Measurements from ENCODE around the gene KLF6.

The KLF6 gene

DNA sequence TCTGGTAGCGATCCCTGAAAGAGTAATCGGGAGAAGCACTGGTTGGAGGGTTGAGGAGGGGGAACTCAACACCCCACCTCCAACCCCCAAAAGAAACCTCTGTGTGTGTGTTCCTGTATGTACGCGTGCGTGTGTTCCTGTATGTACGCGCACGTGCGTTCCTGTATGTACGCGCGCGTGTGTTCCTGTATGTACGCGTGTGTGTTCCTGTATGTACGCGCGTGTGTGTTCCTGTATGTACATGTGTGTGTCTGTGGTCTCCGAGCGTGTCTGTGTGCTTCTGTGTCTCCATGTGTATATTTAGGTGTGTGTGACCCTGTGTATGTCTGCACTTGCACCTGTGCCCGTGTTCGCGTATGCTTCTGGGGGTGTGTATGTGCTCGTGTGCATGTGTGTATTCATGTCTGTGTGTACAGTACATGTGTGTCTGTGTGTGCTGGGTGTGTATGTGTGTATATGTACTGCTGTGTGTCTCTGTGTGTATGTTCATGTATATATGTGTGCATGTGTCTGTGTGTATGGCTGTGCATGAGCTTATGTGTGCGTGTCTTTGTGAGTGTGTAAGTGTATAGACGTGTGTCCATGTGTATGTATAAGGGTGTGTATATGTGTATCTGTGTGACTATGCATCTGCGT, 42.9 kb upstream of the KLF6 start:
- H3K27ac ChIP-seq (replicated peaks; ENCODE audit: low read length) = no peak overlapping the region
- no peak overlapping the region for H4K8ac ChIP-seq (ENCODE audit: low read depth, low read length)

DNA sequence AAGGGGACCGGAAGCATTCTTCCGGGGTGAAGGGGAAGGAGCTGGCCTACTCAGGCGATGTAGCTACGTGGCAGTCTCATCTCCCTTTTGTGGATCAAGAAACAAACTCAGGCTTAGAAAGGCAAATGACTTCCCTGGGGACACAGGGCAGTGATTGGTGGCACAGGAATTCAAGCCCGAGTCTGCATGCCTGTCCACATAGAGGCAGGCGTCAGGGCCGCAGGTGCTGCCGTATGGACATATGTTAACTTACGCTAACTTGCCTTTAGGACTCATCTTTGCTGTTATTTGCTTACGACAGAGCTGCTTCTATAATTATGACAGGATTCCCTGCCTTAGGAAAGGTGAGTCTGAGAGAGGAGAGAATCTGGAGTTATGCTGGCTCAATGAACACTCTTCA, 42.3 kb upstream of the KLF6 start:
- H4K91ac ChIP-seq (ENCODE audit: low read depth, low read length, poor library complexity) = no peak overlapping the region
- H3K4me3 ChIP-seq (ENCODE audit: low read length in 2 of 2) = no peak overlapping the region
- peak overlapping the region; percentile 1 for H2AFZ ChIP-seq (ENCODE audit: low read length)
- DNase-seq (ENCODE audit: low spot score) = no peak
- H3K14ac ChIP-seq (ENCODE audit: low read length) = no peak overlapping the region
- H3K9me3 ChIP-seq (replicated peaks in 1 of 2; ENCODE audit: control insufficient read depth in 2 of 2, insufficient read depth in 1 of 2, low read depth in 1 of 2, low read length in 2 of 2) = no peaks in the 10 kb centered on the region
- H4K8ac ChIP-seq (ENCODE audit: low read depth, low read length) = no peak overlapping the region
- no peak overlapping the region for H2BK12ac ChIP-seq (ENCODE audit: low read length)
- H3K9ac ChIP-seq (ENCODE audit: low read depth, low read length, poor library complexity) = no peak overlapping the region
- no peak overlapping the region for H3K4ac ChIP-seq (ENCODE audit: low read length)
- H3K4me2 ChIP-seq (ENCODE audit: insufficient read depth, low read length, poor library complexity, severe bottlenecking) = no peak overlapping the region
- WGBS, 2 donors (ENCODE audit: extremely low coverage in 2 of 2, insufficient read length in 2 of 2, insufficient replicate concordance in 1 of 2) = no CpG with 5 or more reads among the region's 10 CpGs
- H3K27me3 ChIP-seq (ENCODE audit: control insufficient read depth in 3 of 3, insufficient read depth in 3 of 3, low read depth in 1 of 3, low read length in 3 of 3) = no peaks in the 10 kb centered on the region
- H3K27ac ChIP-seq (replicated peaks; ENCODE audit: low read length) = no peak overlapping the region
- H3K36me3 ChIP-seq (replicated peaks in 1 of 2; ENCODE audit: control insufficient read depth in 2 of 2, insufficient read depth in 2 of 2, low read length in 2 of 2) = no peaks in the 10 kb centered on the region
- no peak overlapping the region for H2BK15ac ChIP-seq (ENCODE audit: low read length)
- no peak overlapping the region for H2BK120ac ChIP-seq (ENCODE audit: low read depth, low read length)
- H2BK5ac ChIP-seq (ENCODE audit: low read length) = no peak overlapping the region
- H3K79me1 ChIP-seq (ENCODE audit: low read depth, low read length) = no peaks in the 10 kb centered on the region
- H3K18ac ChIP-seq (ENCODE audit: low read length) = no peak overlapping the region
- no peak overlapping the region for H3K23ac ChIP-seq (ENCODE audit: low read depth, low read length, poor library complexity)
- H3K4me1 ChIP-seq (ENCODE audit: control insufficient read depth in 2 of 2, insufficient read depth in 1 of 2, low read depth in 1 of 2, low read length in 2 of 2) = peaks cover 5 to 11% of the 10 kb centered on the region in 2 donors
- no peak overlapping the region for H2AK5ac ChIP-seq (ENCODE audit: low read depth, low read length)

More for the DNA sequence above, 42.9 kb upstream of the KLF6 start:
- H3K4me1 ChIP-seq (ENCODE audit: control insufficient read depth in 2 of 2, insufficient read depth in 1 of 2, low read depth in 1 of 2, low read length in 2 of 2) = peaks cover 5 to 11% of the 10 kb centered on the region in 2 donors
- no peak overlapping the region for H3K4ac ChIP-seq (ENCODE audit: low read length)
- no peak overlapping the region for H3K4me2 ChIP-seq (ENCODE audit: insufficient read depth, low read length, poor library complexity, severe bottlenecking)
- no peak overlapping the region for H2BK5ac ChIP-seq (ENCODE audit: low read length)
- H3K79me1 ChIP-seq (ENCODE audit: low read depth, low read length) = no peaks in the 10 kb centered on the region
- H3K9me3 ChIP-seq (replicated peaks in 1 of 2; ENCODE audit: control insufficient read depth in 2 of 2, insufficient read depth in 1 of 2, low read depth in 1 of 2, low read length in 2 of 2) = no peaks in the 10 kb centered on the region
- no CpG with 5 or more reads among the region's 27 CpGs for WGBS, 2 donors (ENCODE audit: extremely low coverage in 2 of 2, insufficient read length in 2 of 2, insufficient replicate concordance in 1 of 2)
- no peak overlapping the region for H2AK5ac ChIP-seq (ENCODE audit: low read depth, low read length)
- no peak overlapping the region for H4K91ac ChIP-seq (ENCODE audit: low read depth, low read length, poor library complexity)
- no peak overlapping the region for H3K9ac ChIP-seq (ENCODE audit: low read depth, low read length, poor library complexity)
- H3K4me3 ChIP-seq (ENCODE audit: low read length in 2 of 2) = peak overlapping the region in 1 of 2 donors; percentile 33
- no peaks in the 10 kb centered on the region for H3K27me3 ChIP-seq (ENCODE audit: control insufficient read depth in 3 of 3, insufficient read depth in 3 of 3, low read depth in 1 of 3, low read length in 3 of 3)
- H3K23ac ChIP-seq (ENCODE audit: low read depth, low read length, poor library complexity) = peak overlapping the region; percentile 12
- no peak overlapping the region for H3K18ac ChIP-seq (ENCODE audit: low read length)
- no peak overlapping the region for H3K14ac ChIP-seq (ENCODE audit: low read length)
- H2AFZ ChIP-seq (ENCODE audit: low read length) = no peak overlapping the region
- H3K36me3 ChIP-seq (replicated peaks in 1 of 2; ENCODE audit: control insufficient read depth in 2 of 2, insufficient read depth in 2 of 2, low read length in 2 of 2) = no peaks in the 10 kb centered on the region
- DNase-seq (ENCODE audit: low spot score) = no peak
- peak overlapping the region; percentile 48 for H2BK12ac ChIP-seq (ENCODE audit: low read length)
- no peak overlapping the region for H2BK15ac ChIP-seq (ENCODE audit: low read length)
- H2BK120ac ChIP-seq (ENCODE audit: low read depth, low read length) = no peak overlapping the region

DNA sequence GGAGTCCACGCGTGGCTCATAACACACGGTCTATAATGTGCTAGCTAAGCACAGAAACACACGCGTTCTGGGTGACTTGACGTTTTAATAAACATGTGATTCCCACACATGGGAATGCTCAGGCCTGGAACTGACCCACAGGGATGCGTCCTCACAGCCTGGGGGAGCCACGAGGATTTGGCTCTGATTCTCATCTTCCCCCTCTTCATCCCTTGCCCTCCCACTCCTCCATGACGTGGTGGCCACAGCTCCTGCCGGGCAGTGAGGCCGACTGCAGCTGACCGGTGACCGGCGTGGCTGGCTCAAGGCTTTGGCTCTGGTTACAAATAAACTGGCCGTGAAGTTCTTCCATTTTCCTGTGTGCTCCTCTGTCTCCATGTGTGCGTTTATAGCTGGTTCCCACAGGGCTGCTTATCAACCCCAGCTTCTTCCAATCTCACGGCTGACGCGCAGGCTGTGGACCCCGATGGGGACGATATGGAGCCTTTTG, 40.9 kb upstream of the KLF6 start:
- no peak overlapping the region for H2BK120ac ChIP-seq (ENCODE audit: low read depth, low read length)
- H4K8ac ChIP-seq (ENCODE audit: low read depth, low read length) = no peak overlapping the region
- H2BK15ac ChIP-seq (ENCODE audit: low read length) = peak overlapping the region; percentile 30
- no peak overlapping the region for H3K4me2 ChIP-seq (ENCODE audit: insufficient read depth, low read length, poor library complexity, severe bottlenecking)
- peak overlapping the region; percentile 50 for H3K18ac ChIP-seq (ENCODE audit: low read length)
- H3K23ac ChIP-seq (ENCODE audit: low read depth, low read length, poor library complexity) = no peak overlapping the region
- no peak overlapping the region for H3K27ac ChIP-seq (replicated peaks; ENCODE audit: low read length)
- H3K4ac ChIP-seq (ENCODE audit: low read length) = no peak overlapping the region
- no peaks in the 10 kb centered on the region for H3K27me3 ChIP-seq (ENCODE audit: control insufficient read depth in 3 of 3, insufficient read depth in 3 of 3, low read depth in 1 of 3, low read length in 3 of 3)
- H2AFZ ChIP-seq (ENCODE audit: low read length) = no peak overlapping the region
- H3K9me3 ChIP-seq (replicated peaks in 1 of 2; ENCODE audit: control insufficient read depth in 2 of 2, insufficient read depth in 1 of 2, low read depth in 1 of 2, low read length in 2 of 2) = no peaks in the 10 kb centered on the region
- no peaks in the 10 kb centered on the region for H3K79me1 ChIP-seq (ENCODE audit: low read depth, low read length)
- H2BK5ac ChIP-seq (ENCODE audit: low read length) = peak overlapping the region; percentile 4
- H2BK12ac ChIP-seq (ENCODE audit: low read length) = no peak overlapping the region
- DNase-seq (ENCODE audit: low spot score) = no peak
- no peak overlapping the region for H3K14ac ChIP-seq (ENCODE audit: low read length)
- WGBS, 2 donors (ENCODE audit: extremely low coverage in 2 of 2, insufficient read length in 2 of 2, insufficient replicate concordance in 1 of 2) = no CpG with 5 or more reads among the region's 21 CpGs
- H3K9ac ChIP-seq (ENCODE audit: low read depth, low read length, poor library complexity) = no peak overlapping the region
- no peak overlapping the region for H3K4me3 ChIP-seq (ENCODE audit: low read length in 2 of 2)
- H4K91ac ChIP-seq (ENCODE audit: low read depth, low read length, poor library complexity) = peak overlapping the region; percentile 34
- peaks cover 5 to 11% of the 10 kb centered on the region in 2 donors for H3K4me1 ChIP-seq (ENCODE audit: control insufficient read depth in 2 of 2, insufficient read depth in 1 of 2, low read depth in 1 of 2, low read length in 2 of 2)
- no peaks in the 10 kb centered on the region for H3K36me3 ChIP-seq (replicated peaks in 1 of 2; ENCODE audit: control insufficient read depth in 2 of 2, insufficient read depth in 2 of 2, low read length in 2 of 2)
- no peak overlapping the region for H2AK5ac ChIP-seq (ENCODE audit: low read depth, low read length)

DNA sequence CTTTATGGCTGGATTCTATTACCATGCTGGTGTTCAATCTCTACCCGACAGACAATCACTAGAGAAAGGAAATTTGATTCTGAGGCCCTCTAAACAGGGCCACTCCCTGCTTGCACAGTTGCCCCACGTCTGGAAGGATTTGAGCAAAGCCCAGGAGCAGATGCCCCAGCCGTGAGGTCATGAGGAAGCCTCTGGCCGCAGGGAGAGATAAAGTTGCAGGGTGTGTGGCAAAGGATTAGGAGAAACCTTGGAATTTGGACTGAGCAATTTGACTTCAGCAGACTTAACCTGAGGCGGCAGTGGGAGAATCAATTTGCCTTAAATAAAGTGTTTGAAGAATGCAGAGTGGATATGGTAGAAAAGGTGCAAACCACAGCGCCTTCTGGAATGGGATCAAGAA, 40.2 kb upstream of the KLF6 start:
- H3K4me2 ChIP-seq (ENCODE audit: insufficient read depth, low read length, poor library complexity, severe bottlenecking) = no peak overlapping the region
- no peak overlapping the region for H2BK120ac ChIP-seq (ENCODE audit: low read depth, low read length)
- H4K91ac ChIP-seq (ENCODE audit: low read depth, low read length, poor library complexity) = no peak overlapping the region
- peaks cover 5 to 11% of the 10 kb centered on the region in 2 donors for H3K4me1 ChIP-seq (ENCODE audit: control insufficient read depth in 2 of 2, insufficient read depth in 1 of 2, low read depth in 1 of 2, low read length in 2 of 2)
- H3K14ac ChIP-seq (ENCODE audit: low read length) = no peak overlapping the region
- H3K27me3 ChIP-seq (ENCODE audit: control insufficient read depth in 3 of 3, insufficient read depth in 3 of 3, low read depth in 1 of 3, low read length in 3 of 3) = no peaks in the 10 kb centered on the region
- H3K9me3 ChIP-seq (replicated peaks in 1 of 2; ENCODE audit: control insufficient read depth in 2 of 2, insufficient read depth in 1 of 2, low read depth in 1 of 2, low read length in 2 of 2) = no peaks in the 10 kb centered on the region
- DNase-seq (ENCODE audit: low spot score) = no peak
- H2AK5ac ChIP-seq (ENCODE audit: low read depth, low read length) = no peak overlapping the region
- no peaks in the 10 kb centered on the region for H3K36me3 ChIP-seq (replicated peaks in 1 of 2; ENCODE audit: control insufficient read depth in 2 of 2, insufficient read depth in 2 of 2, low read length in 2 of 2)
- H3K4ac ChIP-seq (ENCODE audit: low read length) = no peak overlapping the region
- no CpG with 5 or more reads among the region's 6 CpGs for WGBS, 2 donors (ENCODE audit: extremely low coverage in 2 of 2, insufficient read length in 2 of 2, insufficient replicate concordance in 1 of 2)
- H3K4me3 ChIP-seq (ENCODE audit: low read length in 2 of 2) = no peak overlapping the region
- no peaks in the 10 kb centered on the region for H3K79me1 ChIP-seq (ENCODE audit: low read depth, low read length)
- no peak overlapping the region for H3K27ac ChIP-seq (replicated peaks; ENCODE audit: low read length)
- H3K18ac ChIP-seq (ENCODE audit: low read length) = no peak overlapping the region
- no peak overlapping the region for H4K8ac ChIP-seq (ENCODE audit: low read depth, low read length)
- no peak overlapping the region for H2BK15ac ChIP-seq (ENCODE audit: low read length)
- no peak overlapping the region for H3K23ac ChIP-seq (ENCODE audit: low read depth, low read length, poor library complexity)
- no peak overlapping the region for H2BK5ac ChIP-seq (ENCODE audit: low read length)
- no peak overlapping the region for H3K9ac ChIP-seq (ENCODE audit: low read depth, low read length, poor library complexity)
- H2AFZ ChIP-seq (ENCODE audit: low read length) = no peak overlapping the region
- no peak overlapping the region for H2BK12ac ChIP-seq (ENCODE audit: low read length)

All from neuronal stem cell (in vitro differentiated cells).